Esophagus muscularis mucosa (tissue), 4 donors: ENCODE data around the gene PNPLA1. TPM values are rescaled to one million over a fixed set of nuclear protein-coding genes. Genes with fewer than 3 reads are reported as not detected.

Source experiments
- DNase-seq: peaks from one replicate; pipeline ENCODE4 v3.0.0-alpha.2; 2017; ENCODE audit errors: extremely low spot score
- H3K27ac ChIP-seq, 4 donors: fragments of 200-600 bp; sonication (generic); replicated peaks in 1 of 4; 1 replicate in 3 of 4; 2 replicates in 1 of 4; pipeline ENCODE4 v1.5.1; 2016 to 2019; ENCODE audit warnings: mild to moderate bottlenecking in 1 of 4
- H3K27me3 ChIP-seq, 4 donors: fragments of 200-600 bp; sonication (generic); one replicate each; pipeline versions ENCODE4 v1.5.1 to v1.6.0; 2016 to 2019
- H3K36me3 ChIP-seq, 4 donors: fragments of 200-600 bp; sonication (generic); one replicate each; pipeline ENCODE4 v1.5.1; 2016 to 2019
- H3K4me1 ChIP-seq, 4 donors: fragments of 200-600 bp; sonication (generic); one replicate each; pipeline ENCODE4 v1.5.1; 2016 to 2019
- H3K4me3 ChIP-seq, 4 donors: fragments of 200-600 bp; sonication (generic); 1 replicate in 2 of 4; 2 replicates in 2 of 4; pipeline ENCODE4 v1.5.1; 2016 to 2019; ENCODE audit warnings: mild to moderate bottlenecking in 4 of 4, moderate library complexity in 1 of 4
- H3K9me3 ChIP-seq, 4 donors: fragments of 200-600 bp; sonication (generic); 1 replicate in 3 of 4; 2 replicates in 1 of 4; pipeline ENCODE4 v1.5.1; 2016 to 2019
- CTCF ChIP-seq, 3 experiments: fragments of 200-600 bp in 2 of 3; fragments of 450-650 bp in 1 of 3; sonication (generic) in 2 of 3; IDR thresholded peaks; one replicate each; pipeline ENCODE4 v1.5.1; 2017 to 2019; ENCODE audit warnings: antibody characterized with exemption in 3 of 3, mild to moderate bottlenecking in 2 of 3, moderate library complexity in 1 of 3
- EP300 ChIP-seq: sonication (generic); formaldehyde crosslinking; IDR thresholded peaks from one replicate; pipeline ENCODE4 v1.6.1; 2017; ENCODE audit warnings: antibody characterized with exemption
- POLR2A ChIP-seq: fragments of 450-650 bp; IDR thresholded peaks from one replicate; pipeline ENCODE4 v1.6.1; 2017; ENCODE audit warnings: antibody characterized with exemption, moderate library complexity, mild to moderate bottlenecking, low read depth
- POLR2AphosphoS5 ChIP-seq, 2 donors: sonication (generic); formaldehyde crosslinking; IDR thresholded peaks; one replicate each; pipeline ENCODE4 v1.6.1; 2017; ENCODE audit warnings: antibody characterized with exemption in 2 of 2
- WGBS: methylation state at CpG from one replicate; pipeline ENCODE4 v1.1.5; 2018; 5-methylcytosine and 5-hydroxymethylcytosine counted together
- intact Hi-C: fragments of 100-400 bp; cut with DNase I; formaldehyde crosslinking; loops from one replicate; pipeline ENCODE4 v1.15.1; 2023
- total RNA-seq, 4 donors: library from RNA; depleted of rRNA; stranded (reverse); fragments of >200 nt; gene quantifications; one replicate each; pipeline versions ENCODE4 v1.1.0 to v1.2.1, GENCODE V29; 2016

The PNPLA1 gene
- total RNA-seq, 4 donors from 2014 or later: 0.33 TPM; not detected in 3

- H3K36me3 ChIP-seq: no peaks in the 10 kb centered on the region
- no peak overlapping the region for H3K4me3 ChIP-seq
- no peaks in the 10 kb centered on the region for H3K9me3 ChIP-seq
- H3K27ac ChIP-seq: no peak overlapping the region
- DNase-seq: no peak
- TF ChIP-seq POLR2A: no peak
- TF ChIP-seq CTCF (IDR thresholded peaks at IDR 0.05): no peak
- TF ChIP-seq EP300: no peak
- TF ChIP-seq POLR2AphosphoS5 (IDR thresholded peaks at IDR 0.05): no peak
- no peaks in the 10 kb centered on the region for H3K27me3 ChIP-seq
- intact Hi-C loops: no loop called here
- no peaks in the 10 kb centered on the region for H3K4me1 ChIP-seq
- WGBS: 86% methylated on average over 9 of the region's 9 CpGs
Observed at GRCh38 chr6:36319436-36319762, 49.5 kb downstream of the PNPLA1 start.

- H3K36me3 ChIP-seq: no peaks in the 10 kb centered on the region
- H3K27ac ChIP-seq: no peak overlapping the region
- 91% methylated on average over 2 of the region's 2 CpGs for WGBS
- no peak for DNase-seq
- intact Hi-C loops: no loop called here
- no peaks in the 10 kb centered on the region for H3K9me3 ChIP-seq
- TF ChIP-seq POLR2A: no peak
- TF ChIP-seq POLR2AphosphoS5 (IDR thresholded peaks at IDR 0.05): no peak
- no peak for TF ChIP-seq EP300
- TF ChIP-seq CTCF (IDR thresholded peaks at IDR 0.05): no peak
- no peak overlapping the region for H3K4me3 ChIP-seq
- no peaks in the 10 kb centered on the region for H3K27me3 ChIP-seq
- no peaks in the 10 kb centered on the region for H3K4me1 ChIP-seq
Observed at GRCh38 chr6:36319821-36320220, 50.0 kb downstream of the PNPLA1 start.

GRCh38 chr6:36320475-36320874 lies 50.6 kb downstream of the PNPLA1 start:
- Histone ChIP-seq H3K4me1 (no peaks in the 10 kb centered on the region), H3K36me3 (no peaks in the 10 kb centered on the region), H3K4me3 (no peak overlapping the region), H3K27me3 (no peaks in the 10 kb centered on the region), H3K9me3 (no peaks in the 10 kb centered on the region), H3K27ac (no peak overlapping the region)
- DNase-seq: no peak
- WGBS: 89% methylated on average over 8 of the region's 11 CpGs
- intact Hi-C loops: no loop called here
- no peak for TF ChIP-seq POLR2A
- TF ChIP-seq POLR2AphosphoS5 (IDR thresholded peaks at IDR 0.05): no peak
- no peak for TF ChIP-seq CTCF (IDR thresholded peaks at IDR 0.05)
- TF ChIP-seq EP300: no peak

- TF ChIP-seq CTCF (IDR thresholded peaks at IDR 0.05): no peak
- no peak for TF ChIP-seq POLR2A
- TF ChIP-seq POLR2AphosphoS5 (IDR thresholded peaks at IDR 0.05): no peak
- no peak for TF ChIP-seq EP300
- H3K9me3 ChIP-seq: no peaks in the 10 kb centered on the region
Observed at GRCh38 chr6:36322591-36322990, 52.7 kb downstream of the PNPLA1 start.

GRCh38 chr6:36323062-36323461 lies 53.2 kb downstream of the PNPLA1 start:
- no peak overlapping the region for H3K27ac ChIP-seq
- H3K4me3 ChIP-seq: no peak overlapping the region
- TF ChIP-seq POLR2AphosphoS5 (IDR thresholded peaks at IDR 0.05): no peak
- no peak for TF ChIP-seq POLR2A
- no peak for TF ChIP-seq EP300
- no peak for TF ChIP-seq CTCF (IDR thresholded peaks at IDR 0.05)
- peaks cover 0 to 3% (median 0%) of the 10 kb centered on the region in 4 donors for H3K4me1 ChIP-seq
- H3K9me3 ChIP-seq: no peaks in the 10 kb centered on the region
- no peak for DNase-seq
- 89% methylated on average over 3 of the region's 8 CpGs for WGBS
- intact Hi-C loops: no loop called here
- H3K36me3 ChIP-seq: no peaks in the 10 kb centered on the region
- no peaks in the 10 kb centered on the region for H3K27me3 ChIP-seq

More at GRCh38 chr6:36322591-36322990, 52.7 kb downstream of the PNPLA1 start:
- intact Hi-C loops: no loop called here
- DNase-seq: no peak
- Histone ChIP-seq H3K36me3 (no peaks in the 10 kb centered on the region), H3K4me3 (no peak overlapping the region), H3K27me3 (no peaks in the 10 kb centered on the region), H3K4me1 (peaks cover 0 to 3% (median 0%) of the 10 kb centered on the region in 4 donors), H3K27ac (no peak overlapping the region)
- WGBS: 92% methylated on average over 2 of the region's 3 CpGs
